SK-N-SH treated with all-trans-retinoic acid at 6 μM for 48 hours (cell line): ENCODE measurements around the gene FASLG.

Source experiments
- ATAC-seq: fragments of 200-7000 bp; cut with Tn5 transposase; 3 replicates; pipeline ENCODE4 v1.9.1; 2020; ENCODE audit warnings: mild to moderate bottlenecking, moderate library complexity
- ARNTL ChIP-seq: fragments of 450-650 bp; formaldehyde crosslinking; IDR thresholded peaks from 2 replicates; pipeline ENCODE4 v1.5.0; 2020; ENCODE audit warnings: low read depth, mild to moderate bottlenecking, moderate library complexity, borderline replicate concordance
- BACH2 ChIP-seq: fragments of 250-450 bp; sonication (Bioruptor Pico); IDR thresholded peaks from 2 replicates; pipeline ENCODE4 v1.9.0; 2021; ENCODE audit warnings: mild to moderate bottlenecking, borderline replicate concordance
- CREB5 ChIP-seq: fragments of 250-450 bp; sonication (Bioruptor Pico); IDR thresholded peaks from 2 replicates; pipeline ENCODE4 v1.5.1; 2020; ENCODE audit warnings: low read depth, mild to moderate bottlenecking, moderate library complexity
- CSDC2 ChIP-seq: fragments of 250-450 bp; sonication (Bioruptor Pico); IDR thresholded peaks from 2 replicates; pipeline ENCODE4 v1.5.0; 2020; ENCODE audit warnings: mild to moderate bottlenecking, moderate library complexity
- CSRNP3 ChIP-seq: fragments of 250-450 bp; sonication (Bioruptor Pico); IDR thresholded peaks from 2 replicates; pipeline ENCODE4 v1.5.1; 2021; ENCODE audit warnings: mild to moderate bottlenecking, moderate library complexity
- ESRRG ChIP-seq: fragments of 250-450 bp; sonication (Bioruptor Pico); IDR thresholded peaks from 2 replicates; pipeline ENCODE4 v1.6.1; 2021; ENCODE audit warnings: mild to moderate bottlenecking
- GLIS3 ChIP-seq: fragments of 250-450 bp; sonication (Bioruptor Pico); IDR thresholded peaks from 2 replicates; pipeline ENCODE4 v1.5.0; 2020; ENCODE audit warnings: mild to moderate bottlenecking, moderate library complexity
- ISL1 ChIP-seq: fragments of 250-450 bp; sonication (Bioruptor Pico); IDR thresholded peaks from 2 replicates; pipeline ENCODE4 v2.1.2; 2022; ENCODE audit warnings: mild to moderate bottlenecking, moderate library complexity
- OSR1 ChIP-seq: fragments of 250-450 bp; sonication (Bioruptor Pico); IDR thresholded peaks from 2 replicates; pipeline ENCODE4 v1.8.0; 2022; ENCODE audit warnings: moderate library complexity, mild to moderate bottlenecking, inconsistent platforms
- PATZ1 ChIP-seq: fragments of 250-450 bp; sonication (Bioruptor Pico); IDR thresholded peaks from 2 replicates; pipeline ENCODE4 v1.8.0; 2020; ENCODE audit warnings: mild to moderate bottlenecking, moderate library complexity, borderline replicate concordance
- POU6F1 ChIP-seq: fragments of 250-450 bp; sonication (Bioruptor Pico); IDR thresholded peaks from 2 replicates; pipeline ENCODE4 v1.8.0; 2021; ENCODE audit warnings: low read depth, mild to moderate bottlenecking, moderate library complexity, borderline replicate concordance
- PPARA ChIP-seq: fragments of 250-450 bp; sonication (Bioruptor Pico); IDR thresholded peaks from 2 replicates; pipeline ENCODE4 v1.5.0; 2020; ENCODE audit warnings: mild to moderate bottlenecking, borderline replicate concordance
- SNAI2 ChIP-seq: fragments of 250-450 bp; sonication (Bioruptor Pico); IDR thresholded peaks from 2 replicates; pipeline ENCODE4 v1.5.0; 2020; ENCODE audit warnings: mild to moderate bottlenecking, moderate library complexity
- TCF4 ChIP-seq: fragments of 250-450 bp; sonication (Bioruptor Pico); IDR thresholded peaks from 2 replicates; pipeline ENCODE4 v1.8.0; 2021; ENCODE audit warnings: mild to moderate bottlenecking, moderate library complexity, borderline replicate concordance
- TOX ChIP-seq: fragments of 250-450 bp; sonication (Bioruptor Pico); IDR thresholded peaks from 2 replicates; pipeline ENCODE4 v1.8.0; 2021; ENCODE audit warnings: mild to moderate bottlenecking, moderate library complexity, borderline replicate concordance
- TSHZ2 ChIP-seq: fragments of 250-450 bp; sonication (Bioruptor Pico); IDR thresholded peaks from 2 replicates; pipeline ENCODE4 v1.5.0; 2020; ENCODE audit warnings: mild to moderate bottlenecking, moderate library complexity
- ZC3H10 ChIP-seq: fragments of 250-450 bp; sonication (Bioruptor Pico); IDR thresholded peaks from 2 replicates; pipeline ENCODE4 v1.5.1; 2021; ENCODE audit warnings: mild to moderate bottlenecking, moderate library complexity
- ZFP30 ChIP-seq: fragments of 450-650 bp; formaldehyde crosslinking; IDR thresholded peaks from 2 replicates; pipeline ENCODE4 v1.5.0; 2022; ENCODE audit warnings: mild to moderate bottlenecking, moderate library complexity
- ZNF565 ChIP-seq: fragments of 450-650 bp; formaldehyde crosslinking; conservative IDR thresholded peaks from 2 replicates; pipeline ENCODE4 v1.5.0; 2020; ENCODE audit warnings: low read depth, mild to moderate bottlenecking, moderate library complexity
- ZNF8 ChIP-seq: fragments of 450-650 bp; formaldehyde crosslinking; IDR thresholded peaks from 2 replicates; pipeline ENCODE4 v1.5.0; 2020; ENCODE audit warnings: mild to moderate bottlenecking, moderate library complexity

The FASLG gene

GRCh38 chr1:172629638-172630037 lies 29.3 kb upstream of the FASLG start:
- ATAC-seq: no peak
- TF ChIP-seq CSRNP3 (no peak), TSHZ2 (CRISPR knock-in tag) (no peak), ARNTL (CRISPR knock-in tag) (no peak), TCF4 (CRISPR knock-in tag) (no peak), SNAI2 (CRISPR knock-in tag) (no peak), PATZ1 (no peak), ZNF565 (CRISPR knock-in tag) (no peak), CREB5 (CRISPR knock-in tag) (no peak), BACH2 (no peak), OSR1 (no peak), GLIS3 (CRISPR knock-in tag) (no peak), CSDC2 (no peak), ZFP30 (CRISPR knock-in tag) (no peak), POU6F1 (CRISPR knock-in tag) (no peak), ZC3H10 (CRISPR knock-in tag) (no peak)

GRCh38 chr1:172630056-172630818 lies 28.7 kb upstream of the FASLG start:
- TF ChIP-seq ZNF565 (CRISPR knock-in tag) (no peak), ZFP30 (CRISPR knock-in tag) (no peak), TOX (no peak), ISL1 (no peak), ZC3H10 (CRISPR knock-in tag) (no peak), ZNF8 (no peak), OSR1 (no peak), ESRRG (CRISPR knock-in tag) (no peak), POU6F1 (CRISPR knock-in tag) (no peak)
- no peak for ATAC-seq

GRCh38 chr1:172630868-172631267 lies 28.0 kb upstream of the FASLG start:
- ATAC-seq: no peak
- TF ChIP-seq BACH2 (no peak), TSHZ2 (CRISPR knock-in tag) (no peak), PATZ1 (no peak), PPARA (CRISPR knock-in tag) (no peak), ARNTL (CRISPR knock-in tag) (no peak), OSR1 (no peak), TOX (no peak), ZNF8 (no peak), ZFP30 (CRISPR knock-in tag) (no peak), ZNF565 (CRISPR knock-in tag) (no peak)
